ENCODE data around the gene QKI. TPM values are rescaled to one million over a fixed set of nuclear protein-coding genes. Genes with fewer than 3 reads are reported as not detected.

QKI gene
- total and polyA plus RNA-seq, 2 of the 8 experiments (the other 6 are each of a cell fraction or from before 2014, with no cell fraction given), result 181 to 183 TPM

- no peak for TF ChIP-seq CTCF (IDR thresholded peaks at IDR 0.05; ENCODE audit: control extremely low read depth in 1 of 3, insufficient read depth in 1 of 3, low read depth in 1 of 3, low read length in 3 of 3)
- TF ChIP-seq E2F6 (IDR thresholded peaks at IDR 0.05), result no peak
- no peak for TF ChIP-seq RNF2 (IDR thresholded peaks at IDR 0.05; ENCODE audit: borderline replicate concordance, low read depth, low read length, missing control alignments, poor library complexity, severe bottlenecking)
- TF ChIP-seq FOSL1 (IDR thresholded peaks at IDR 0.05; ENCODE audit: insufficient read depth, low read depth, low read length), result no peak
These were observed 99.2 kb downstream of the QKI start (continued) for GRCh38 chr6:163513570-163514166.
